NAMALWA (cell line): ENCODE results near the gene TBC1D10A.

Experiments
- DNase-seq: peaks from one replicate; pipeline ENCODE4 v3.0.0-alpha.2; 2015; ENCODE audit warnings: low spot score

Gene TBC1D10A

DNA sequence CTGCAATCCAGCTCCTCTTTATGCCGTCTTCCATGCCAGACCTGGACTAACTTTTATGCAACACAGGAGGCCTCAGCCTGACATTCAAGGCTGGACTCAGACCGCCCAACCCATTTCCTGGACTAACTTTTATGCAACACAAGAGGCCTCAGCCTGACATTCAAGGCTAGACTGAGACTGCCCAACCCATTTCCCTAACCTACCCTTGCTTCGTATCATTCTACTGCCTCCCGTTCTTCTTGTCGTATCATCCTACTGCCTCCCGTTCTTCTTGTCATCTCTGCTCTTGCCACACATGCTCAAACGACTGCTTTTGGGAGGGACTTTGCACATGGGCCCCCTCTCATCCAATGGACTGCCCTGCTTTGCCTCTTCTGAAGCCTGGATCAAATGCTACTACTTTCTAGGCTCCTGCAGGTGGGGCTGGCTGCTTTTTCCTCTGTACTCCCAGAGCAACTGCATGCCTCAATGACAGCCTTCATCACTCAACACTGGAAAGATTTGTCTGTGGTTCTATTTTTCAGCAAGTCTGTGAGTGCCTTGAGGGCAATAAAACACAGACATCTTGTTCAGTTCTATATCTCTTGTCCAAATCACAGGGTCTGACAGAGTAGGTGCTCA, 7.8 kb downstream of the TBC1D10A start:
- no peak for DNase-seq

DNA sequence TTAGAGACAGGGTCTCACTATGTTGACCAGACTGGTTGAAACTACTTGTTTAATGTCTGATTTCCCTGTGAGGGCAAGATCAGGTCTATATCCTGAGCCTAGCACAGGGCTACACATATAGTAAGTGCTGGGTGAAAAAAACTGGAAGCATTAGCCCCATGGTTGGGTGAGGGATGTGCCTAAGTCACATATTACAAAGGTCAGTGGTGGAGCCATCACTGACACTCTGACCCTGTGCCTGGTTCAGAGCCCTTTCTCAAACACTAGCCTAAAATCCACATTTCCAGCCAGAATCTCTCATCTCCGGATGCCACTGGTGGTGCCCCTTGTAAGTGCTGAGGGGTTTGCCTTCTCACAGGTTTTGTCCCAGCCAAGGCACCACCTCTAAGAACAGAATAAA, 9.0 kb downstream of the TBC1D10A start:
- no peak for DNase-seq

DNA sequence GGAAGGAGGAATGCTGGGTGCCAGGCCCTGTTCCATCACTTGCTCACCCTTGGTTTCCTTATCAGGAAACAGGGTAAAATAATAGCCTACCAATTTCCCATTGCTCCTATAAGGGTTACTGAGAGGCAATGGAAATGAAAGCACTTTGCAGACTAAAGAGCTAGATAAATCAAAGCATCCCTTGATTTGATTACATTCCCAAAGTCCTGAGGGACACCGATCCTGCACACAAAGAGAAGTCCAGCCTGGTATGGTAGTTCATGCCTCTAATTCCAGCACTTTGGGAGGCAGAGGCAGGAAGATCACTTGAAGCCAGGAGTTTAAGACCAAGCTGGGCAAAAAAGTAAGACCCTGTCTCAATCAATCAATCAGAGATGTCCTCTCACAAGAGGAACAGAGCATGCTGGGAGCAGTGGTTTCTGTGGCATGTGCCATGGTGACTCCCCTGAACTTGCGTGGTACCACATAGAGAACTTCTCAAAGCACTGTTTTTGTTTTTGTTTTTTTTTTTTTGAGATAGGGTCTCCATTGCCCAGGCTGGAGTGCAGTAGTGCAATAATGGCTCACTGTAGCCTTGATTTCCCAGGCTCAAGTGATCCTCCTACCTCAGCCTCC, 10.7 kb downstream of the TBC1D10A start:
- no peak for DNase-seq

DNA sequence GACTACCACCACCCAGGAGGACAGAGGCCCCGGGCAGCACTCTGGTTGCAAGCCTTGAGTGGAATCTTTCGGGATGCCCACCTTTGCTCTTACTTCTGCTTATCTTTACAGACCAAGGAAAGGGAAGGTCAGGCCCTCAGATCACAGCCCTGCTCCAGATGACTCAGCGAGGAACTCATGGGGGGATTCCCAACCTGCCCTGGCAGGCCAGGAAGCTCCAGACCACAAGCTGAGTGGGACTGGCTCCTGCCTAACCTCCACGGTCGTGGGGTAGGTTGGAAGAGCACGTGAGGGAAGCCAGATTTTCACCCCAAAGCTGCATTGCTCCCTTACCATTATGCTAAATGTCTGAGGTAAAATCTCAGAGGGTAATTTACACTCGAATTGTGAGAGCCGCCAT, 11.8 kb downstream of the TBC1D10A start:
- no peak for DNase-seq

DNA sequence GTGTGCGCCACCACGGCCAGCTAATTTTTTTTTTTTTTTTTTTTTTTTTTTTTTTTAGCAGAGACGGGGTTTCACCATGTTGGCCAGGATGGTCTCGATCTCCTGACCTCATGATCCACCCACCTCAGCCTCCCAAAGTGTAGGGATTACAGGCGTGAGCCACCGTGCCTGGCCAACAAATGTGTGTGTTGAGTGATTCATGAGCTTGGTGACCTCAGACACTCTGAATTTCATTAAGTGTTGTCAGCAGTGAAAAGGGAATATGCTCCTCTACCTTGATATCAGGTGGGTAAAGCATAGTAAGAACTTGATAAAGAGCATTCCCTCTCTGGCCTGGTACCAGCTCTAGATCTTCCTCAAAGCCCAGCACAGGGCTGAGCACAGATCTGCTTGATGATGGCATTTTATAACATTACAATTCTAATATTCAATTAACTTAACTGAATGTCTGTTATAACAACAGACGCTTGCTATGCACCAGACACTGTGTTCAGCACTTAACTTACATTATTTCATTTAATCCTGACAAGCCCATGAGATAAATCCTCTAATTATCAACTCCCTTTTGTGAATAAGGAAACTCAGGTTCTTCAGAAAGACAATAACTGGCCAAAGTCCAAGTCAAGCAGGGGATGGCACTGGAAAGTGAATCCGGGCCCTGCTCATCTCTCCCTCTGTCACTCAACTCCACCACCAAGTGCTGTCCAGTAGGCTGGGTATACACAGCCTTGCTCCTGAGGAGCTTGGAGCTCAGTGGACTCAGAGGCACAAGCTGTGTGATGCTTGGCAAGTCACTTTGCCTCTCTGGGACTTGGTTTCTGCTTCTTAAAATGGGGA, 13.0 kb downstream of the TBC1D10A start:
- DNase-seq, result no peak

DNA sequence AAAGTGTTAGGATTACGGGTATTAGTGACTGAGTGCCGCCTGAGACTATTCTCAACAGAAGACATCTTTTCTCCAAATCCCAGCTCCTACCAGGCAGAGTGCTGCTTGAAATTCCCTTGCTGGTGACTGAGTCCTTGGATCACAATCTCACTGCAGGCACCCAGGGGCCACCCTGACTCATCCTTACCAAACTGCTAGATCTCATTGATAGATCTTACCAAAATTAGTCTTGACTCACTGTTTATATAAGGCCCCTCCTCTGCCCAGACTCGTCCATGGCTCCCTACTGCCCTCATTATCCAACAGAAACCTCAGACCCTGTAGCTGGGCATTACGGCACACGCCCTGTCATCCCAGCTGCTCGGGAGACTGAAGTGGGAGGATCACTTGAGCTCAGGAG, 14.7 kb downstream of the TBC1D10A start:
- no peak for DNase-seq

DNA sequence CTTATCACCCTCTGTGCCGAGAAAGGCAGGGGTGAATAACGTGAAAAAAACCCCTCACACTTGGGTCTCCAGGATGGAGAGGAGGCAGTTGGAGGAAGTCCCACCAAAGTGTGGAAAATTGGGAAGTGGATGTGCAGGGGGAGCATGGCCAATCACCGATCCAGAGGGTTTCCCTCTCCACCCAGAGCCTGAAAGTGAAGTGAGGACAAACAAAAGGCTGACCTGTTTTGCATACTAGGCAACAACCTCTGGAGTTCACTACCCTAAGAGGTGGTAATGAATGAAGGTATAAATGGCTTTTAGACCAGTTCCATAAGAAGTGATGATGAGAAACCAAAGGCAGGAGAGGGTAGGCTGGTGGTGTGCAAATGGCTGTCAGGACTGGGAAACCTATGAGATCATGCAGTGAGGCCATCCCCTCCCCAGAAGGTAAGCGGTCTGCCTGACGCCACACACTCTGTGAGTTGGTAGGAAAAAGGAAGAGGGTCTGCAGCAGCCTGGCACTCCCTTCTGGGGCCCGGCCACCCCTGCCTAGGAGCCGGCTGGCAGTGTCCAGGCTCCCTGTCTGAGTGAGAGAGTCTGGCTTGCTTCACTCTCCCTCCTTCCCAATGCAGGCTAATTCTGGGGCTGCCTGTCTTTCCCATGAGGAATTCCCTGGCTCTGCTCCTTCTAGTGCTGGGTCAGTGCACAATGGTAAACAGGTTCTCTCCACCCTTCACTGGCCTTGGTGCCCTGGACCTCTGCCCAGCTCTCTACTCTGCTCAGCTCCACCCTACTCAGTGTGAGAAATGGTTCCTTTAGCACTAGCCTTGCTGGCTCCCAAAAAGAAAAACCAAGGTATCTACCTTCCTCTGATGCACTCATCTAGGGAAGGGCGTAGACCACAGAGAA, 15.6 kb downstream of the TBC1D10A start:
- no peak for DNase-seq

DNA sequence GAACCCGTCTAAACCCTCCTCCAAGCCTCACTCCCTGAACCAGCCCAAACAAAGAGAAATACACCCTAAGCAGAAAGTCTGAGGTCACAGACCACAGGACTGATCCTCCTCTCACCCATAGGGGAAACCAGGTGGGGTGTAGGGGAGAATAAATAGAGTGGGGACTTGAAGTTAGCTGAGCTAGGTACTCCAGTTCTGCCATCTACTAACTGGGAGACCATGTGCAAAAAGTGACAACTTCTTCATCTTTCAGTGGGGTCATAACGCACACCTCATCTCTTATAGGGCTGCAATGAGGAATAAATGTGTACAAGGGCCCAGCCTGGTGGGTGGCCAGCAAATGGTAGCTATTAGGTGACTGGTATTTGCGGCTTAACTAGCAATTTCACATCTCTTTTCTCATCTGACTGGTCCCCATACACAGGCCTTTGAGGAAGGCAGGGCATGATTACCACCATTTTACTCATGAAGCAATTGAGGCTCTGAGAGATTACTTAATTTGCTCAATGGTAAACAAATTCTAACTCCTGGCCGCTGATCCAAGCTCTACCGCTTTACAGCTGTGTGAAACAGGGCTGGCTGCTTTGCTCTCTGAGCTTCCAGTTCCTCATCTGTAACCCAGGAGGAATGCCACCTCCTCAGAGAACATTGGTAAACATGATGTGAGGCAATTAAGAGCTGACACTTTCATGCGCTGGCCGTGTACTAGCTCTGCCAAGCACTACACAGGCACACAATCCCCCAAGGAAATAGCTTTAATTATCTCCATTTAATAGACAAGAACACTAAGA, 16.6 kb downstream of the TBC1D10A start:
- no peak for DNase-seq

DNA sequence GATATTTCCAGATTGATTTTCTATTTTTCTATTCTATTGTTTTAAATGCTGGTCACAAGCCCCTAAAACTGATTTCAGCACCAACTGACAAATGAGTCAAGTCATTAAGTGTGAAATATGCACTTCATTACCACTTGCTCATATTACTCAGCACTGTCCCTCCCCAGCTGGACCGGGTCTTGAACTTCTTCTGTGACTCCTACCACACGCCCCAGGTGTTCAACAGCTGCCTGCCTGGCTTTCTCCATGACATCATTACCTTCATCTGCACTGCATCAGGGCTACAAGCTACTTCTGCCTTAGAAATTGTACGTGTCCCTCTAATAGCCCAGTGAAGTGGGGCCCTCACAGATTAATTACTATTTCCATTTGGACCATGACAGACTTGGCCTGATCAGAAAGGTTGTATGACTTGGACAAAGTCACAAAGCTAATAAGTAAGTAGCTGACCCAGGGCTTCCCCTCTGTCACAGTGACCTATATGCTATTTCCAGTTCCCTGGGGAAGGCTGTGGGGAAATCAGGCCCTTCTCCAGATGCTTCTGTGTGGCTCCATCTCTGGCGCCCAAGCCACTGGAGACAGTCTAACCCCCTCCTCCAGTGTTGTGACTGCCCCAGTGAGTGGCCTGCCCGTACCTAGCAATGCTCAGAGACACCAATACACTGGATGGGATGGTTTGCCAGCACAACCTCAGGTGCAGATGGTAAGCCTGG, 18.1 kb downstream of the TBC1D10A start:
- DNase-seq, result peak; percentile 80

DNA sequence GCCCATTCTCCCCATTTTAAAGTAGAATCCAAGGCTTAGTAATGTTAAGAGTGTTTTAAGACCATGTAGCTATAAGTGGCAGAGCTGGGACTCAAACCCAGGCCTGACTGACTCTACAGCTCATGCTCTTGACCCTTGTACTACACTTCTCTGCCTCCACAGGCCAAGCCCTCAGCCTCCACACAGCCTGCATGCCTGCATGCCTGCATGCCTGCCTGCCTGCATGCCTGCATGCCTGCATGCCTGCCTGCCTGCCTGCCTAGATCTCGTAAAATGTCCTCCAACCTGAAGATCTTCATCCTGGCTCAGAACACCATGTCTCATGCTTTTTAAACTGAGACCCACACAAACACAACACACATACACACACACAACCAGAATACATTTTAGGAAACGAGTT, 18.6 kb downstream of the TBC1D10A start:
- no peak for DNase-seq

DNA sequence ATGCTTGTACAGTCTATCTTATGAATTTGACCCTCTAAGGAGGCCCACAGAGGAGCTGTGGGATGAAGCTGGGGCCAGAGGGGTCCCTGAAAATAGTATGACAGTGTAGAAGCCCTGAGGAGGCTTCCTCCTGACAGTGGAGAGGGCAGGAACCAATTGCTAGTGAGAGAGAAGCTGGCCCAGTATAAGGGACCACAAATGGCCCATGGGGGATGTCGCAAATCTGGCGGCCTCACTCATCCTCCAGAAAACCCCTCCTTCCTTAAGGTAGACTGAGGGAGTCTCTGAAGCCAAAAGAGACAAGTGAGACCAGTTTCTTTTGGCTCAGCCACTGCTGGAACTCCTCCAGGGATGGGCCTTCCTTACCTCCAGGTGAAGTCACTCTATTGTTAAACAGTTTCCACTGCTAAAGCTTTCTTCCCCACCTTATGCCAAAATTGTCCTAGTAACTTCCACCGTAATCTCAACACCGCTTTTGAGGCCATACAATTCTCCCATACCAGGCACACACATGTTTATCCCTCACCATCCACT, 19.6 kb downstream of the TBC1D10A start:
- DNase-seq, result no peak

DNA sequence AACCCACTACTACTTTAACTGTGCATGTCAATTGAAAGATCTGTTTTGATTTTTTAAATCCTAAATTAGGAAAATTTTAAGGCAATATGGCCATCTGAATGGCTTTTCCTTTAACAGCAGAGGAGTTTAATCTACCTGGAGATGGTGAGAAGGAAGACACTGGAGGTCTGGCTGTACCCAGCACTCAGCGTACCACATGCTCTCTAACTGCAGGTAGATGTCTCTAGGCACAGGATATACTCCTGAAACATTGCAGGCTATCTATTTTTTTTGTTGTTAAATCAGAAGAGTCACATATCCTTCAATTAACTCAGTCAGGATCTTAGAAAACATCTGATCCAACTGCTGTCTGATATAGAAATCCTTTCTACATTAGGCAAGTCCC, 20.1 kb downstream of the TBC1D10A start:
- DNase-seq, result no peak

DNA sequence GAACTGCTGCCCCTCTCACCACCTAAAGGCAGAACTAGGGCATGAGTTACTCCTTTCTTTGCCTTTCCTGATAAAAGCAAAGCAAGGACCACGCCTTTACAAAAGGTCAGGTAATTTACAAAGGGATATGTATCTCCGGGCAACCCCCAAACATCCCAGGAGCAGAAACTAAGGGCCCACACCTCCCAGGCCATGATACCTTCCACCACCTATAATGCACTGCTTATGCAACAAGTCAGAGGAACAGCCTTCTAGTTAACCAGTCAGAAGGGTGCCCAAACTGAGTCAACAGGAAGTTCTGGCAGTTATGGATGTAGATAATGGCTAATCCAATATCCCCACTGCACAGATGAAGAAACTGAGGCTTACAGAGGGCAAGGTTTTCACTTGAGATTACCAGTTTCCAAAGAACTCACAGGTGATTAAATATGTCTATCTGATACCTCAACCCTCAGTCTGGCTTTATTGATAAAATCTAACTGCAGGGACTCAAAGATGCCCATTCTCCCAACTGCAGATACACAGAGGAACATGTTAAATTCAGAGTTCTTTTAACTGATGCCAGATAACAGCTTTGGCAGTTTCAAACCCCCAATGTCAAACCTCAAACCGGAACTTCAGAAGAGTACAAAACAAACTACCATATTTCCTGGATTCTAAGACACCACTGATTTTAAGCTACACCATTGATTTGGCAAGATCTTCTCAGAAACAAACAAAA, 20.7 kb downstream of the TBC1D10A start:
- peak; percentile 52 for DNase-seq

DNA sequence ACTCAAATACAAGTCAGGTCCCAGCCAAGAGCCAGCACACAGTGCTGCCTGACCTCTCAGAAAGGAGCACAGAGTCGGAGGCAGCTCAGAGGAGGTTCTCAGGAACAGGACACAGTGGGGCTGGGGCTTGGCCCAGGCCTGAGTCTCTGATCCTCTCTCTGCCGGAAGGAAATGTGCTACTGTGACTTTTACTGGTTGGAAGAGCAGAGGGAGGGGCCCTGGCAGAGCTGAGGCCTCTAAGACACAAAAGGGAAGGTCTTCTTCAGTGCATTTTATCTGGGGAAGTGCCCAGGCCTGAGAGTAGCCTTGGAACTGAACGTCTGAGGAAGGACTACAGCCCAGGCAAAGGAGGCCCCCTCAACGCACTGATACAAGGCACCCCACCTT, 21.2 kb downstream of the TBC1D10A start:
- peak; percentile 60 for DNase-seq

DNA sequence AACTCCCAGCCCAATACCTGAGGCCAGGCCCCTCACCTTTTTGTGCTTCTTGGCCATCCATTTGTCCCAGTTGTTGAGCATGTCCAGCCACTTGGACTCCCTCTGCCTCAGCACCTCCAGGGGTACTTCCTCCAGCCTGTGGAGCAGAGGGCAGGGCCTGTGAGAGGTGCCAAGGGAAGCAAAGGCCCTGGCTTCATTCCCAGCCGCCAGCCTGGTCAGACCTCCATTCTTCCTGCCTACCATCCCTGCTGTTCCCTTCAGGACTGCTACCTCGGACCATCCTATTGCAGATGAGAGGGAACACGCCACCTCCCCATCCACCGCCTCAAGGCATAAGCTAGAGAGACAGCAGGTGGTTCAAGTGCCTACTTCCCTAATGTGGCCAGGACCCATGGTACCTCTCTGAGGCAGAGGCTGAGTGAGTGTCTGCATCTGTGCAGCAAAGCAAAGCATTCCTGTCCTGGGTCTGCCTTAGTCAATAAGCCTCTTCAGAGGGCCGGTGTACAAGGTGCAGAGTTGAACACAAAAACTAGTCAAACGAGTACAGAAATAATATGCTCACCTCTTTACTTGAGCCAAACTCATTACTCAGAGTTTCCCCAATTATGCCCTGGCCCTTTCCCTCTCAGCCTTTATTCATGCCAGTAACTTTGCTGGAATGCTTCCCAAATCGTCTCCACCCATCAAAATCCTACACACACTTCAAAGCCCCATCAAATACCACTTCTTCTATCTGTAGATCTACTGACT, 22.1 kb downstream of the TBC1D10A start:
- DNase-seq, result peak; percentile 65

DNA sequence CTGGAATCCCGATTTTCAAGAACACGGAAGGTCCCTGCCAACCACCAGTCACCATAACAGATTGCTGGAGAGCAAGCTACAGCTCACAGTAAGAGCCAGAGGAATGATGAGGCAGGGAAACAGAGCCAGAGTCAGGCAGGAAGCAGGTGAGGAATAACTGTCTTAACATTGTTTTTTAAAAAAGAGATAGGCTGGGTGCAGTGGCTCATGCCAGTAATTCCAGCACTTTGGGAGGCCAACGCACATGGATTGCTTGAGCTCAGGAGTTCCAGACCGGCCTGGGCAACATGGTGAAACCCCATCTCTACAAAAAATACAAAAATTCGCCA, 24.0 kb downstream of the TBC1D10A start:
- DNase-seq, result no peak

DNA sequence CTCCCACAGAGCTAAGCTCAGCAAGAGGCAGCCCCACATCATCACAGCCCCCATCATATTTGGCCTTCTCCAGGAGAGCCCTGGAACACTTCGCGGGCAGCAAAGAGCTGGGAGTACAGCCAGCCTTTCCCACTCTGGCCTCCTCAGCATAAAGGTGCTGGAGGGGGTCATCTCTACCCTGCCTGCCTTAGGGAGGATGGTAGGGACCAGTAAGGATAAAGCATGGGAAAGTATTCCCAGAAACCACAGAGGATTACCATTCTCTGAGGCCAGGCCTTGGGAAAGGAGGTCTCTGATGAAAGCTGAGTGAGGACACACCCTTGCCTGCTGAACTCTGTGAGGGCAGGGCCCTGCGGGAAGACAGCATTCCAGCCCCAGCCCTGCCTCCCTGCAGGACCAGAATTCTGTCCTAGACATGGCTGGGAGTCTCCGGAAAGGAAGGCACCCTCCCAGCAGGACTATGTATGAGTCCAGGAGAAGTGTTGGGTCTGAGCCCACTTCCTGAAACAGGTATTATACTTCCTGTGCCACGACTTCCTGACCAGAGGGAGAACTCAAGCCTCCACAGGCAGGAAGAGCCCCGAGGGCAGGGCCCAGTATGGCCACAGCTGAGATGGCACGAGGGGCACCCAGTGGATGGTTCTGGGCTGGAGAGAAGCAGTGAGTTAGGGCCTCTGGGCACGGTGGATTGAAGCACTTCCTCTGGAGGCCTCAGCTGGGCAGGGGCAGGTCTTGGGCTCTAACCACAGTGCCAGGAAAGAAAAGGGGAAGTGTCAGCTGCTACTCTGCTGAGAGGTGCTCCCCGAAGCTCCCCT, 24.5 kb downstream of the TBC1D10A start:
- DNase-seq, result peak; percentile 47

DNA sequence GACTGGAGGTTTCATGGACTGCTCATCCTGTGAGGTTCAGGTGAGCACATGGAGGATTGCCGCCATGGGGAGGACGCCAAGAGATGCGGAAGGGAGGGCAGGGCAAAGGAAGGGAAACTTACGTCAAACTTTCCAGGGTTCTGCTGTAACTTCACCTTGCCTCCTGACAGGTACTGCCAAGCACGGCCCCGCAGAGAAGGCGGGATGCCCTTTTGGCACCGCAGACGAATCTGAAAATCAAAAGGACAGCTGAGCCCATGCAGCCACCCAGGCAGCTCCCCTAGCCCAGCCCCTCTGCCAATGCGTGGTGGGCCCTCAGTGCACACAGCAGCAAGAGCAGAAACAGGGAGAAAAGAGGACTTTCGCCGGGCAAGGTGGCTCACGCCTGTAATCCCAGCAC, 27.4 kb downstream of the TBC1D10A start:
- DNase-seq, result no peak
